ENCODE results near the gene ASIC2. TPM values are rescaled to one million over a fixed set of nuclear protein-coding genes. Genes with fewer than 3 reads are reported as not detected.

ASIC2 gene
- total RNA-seq, 1 donor: not detected

- H3K4me2 ChIP-seq (ENCODE audit: insufficient read depth, low read length): no peak overlapping the region
- no peaks in the 10 kb centered on the region for H3K4me1 ChIP-seq (ENCODE audit: insufficient read depth, low read length)
- no peak overlapping the region for H2AFZ ChIP-seq (ENCODE audit: low read length)
- H3K4me3 ChIP-seq (ENCODE audit: insufficient read depth, low read length): no peak overlapping the region
- no peaks in the 10 kb centered on the region for H4K20me1 ChIP-seq (ENCODE audit: insufficient read depth, low read length)
- no peaks in the 10 kb centered on the region for H3K36me3 ChIP-seq (ENCODE audit: insufficient read depth, low read length)
- H3K79me2 ChIP-seq (ENCODE audit: insufficient read depth, low read length): no peaks in the 10 kb centered on the region
- TF ChIP-seq CTCF (IDR thresholded peaks at IDR 0.05; ENCODE audit: extremely low read depth, low read depth, low read length): no peak
- no peak for DNase-seq (ENCODE audit: insufficient read length, low spot score, missing footprints)
- H3K27ac ChIP-seq (ENCODE audit: low read depth, low read length): no peak overlapping the region
- no peaks in the 10 kb centered on the region for H3K27me3 ChIP-seq (ENCODE audit: insufficient read depth, low read length)
- H3K9me3 ChIP-seq (ENCODE audit: low read depth, low read length): no peaks in the 10 kb centered on the region
These were observed 34.8 kb downstream of the ASIC2 start for GRCh38 chr17:33258296-33258695.

GRCh38 chr17:33245183-33245582, 47.9 kb downstream of the ASIC2 start:
- Histone ChIP-seq H2AFZ (ENCODE audit: low read length) (no peak overlapping the region), H4K20me1 (ENCODE audit: insufficient read depth, low read length) (no peaks in the 10 kb centered on the region), H3K79me2 (ENCODE audit: insufficient read depth, low read length) (no peaks in the 10 kb centered on the region), H3K9me3 (ENCODE audit: low read depth, low read length) (no peaks in the 10 kb centered on the region), H3K36me3 (ENCODE audit: insufficient read depth, low read length) (no peaks in the 10 kb centered on the region), H3K4me3 (ENCODE audit: insufficient read depth, low read length) (no peak overlapping the region), H3K27me3 (ENCODE audit: insufficient read depth, low read length) (no peaks in the 10 kb centered on the region), H3K4me1 (ENCODE audit: insufficient read depth, low read length) (no peaks in the 10 kb centered on the region), H3K27ac (ENCODE audit: low read depth, low read length) (no peak overlapping the region), H3K4me2 (ENCODE audit: insufficient read depth, low read length) (no peak overlapping the region)
- DNase-seq (ENCODE audit: insufficient read length, low spot score, missing footprints): no peak
- TF ChIP-seq CTCF (IDR thresholded peaks at IDR 0.05; ENCODE audit: extremely low read depth, low read depth, low read length): no peak

GRCh38 chr17:33243732-33244131, 49.4 kb downstream of the ASIC2 start:
- DNase-seq (ENCODE audit: insufficient read length, low spot score, missing footprints): no peak
- H4K20me1 ChIP-seq (ENCODE audit: insufficient read depth, low read length): no peaks in the 10 kb centered on the region
- no peak for TF ChIP-seq CTCF (IDR thresholded peaks at IDR 0.05; ENCODE audit: extremely low read depth, low read depth, low read length)
- no peaks in the 10 kb centered on the region for H3K9me3 ChIP-seq (ENCODE audit: low read depth, low read length)
- H3K4me1 ChIP-seq (ENCODE audit: insufficient read depth, low read length): no peaks in the 10 kb centered on the region
- no peak overlapping the region for H3K4me2 ChIP-seq (ENCODE audit: insufficient read depth, low read length)
- no peaks in the 10 kb centered on the region for H3K36me3 ChIP-seq (ENCODE audit: insufficient read depth, low read length)
- H2AFZ ChIP-seq (ENCODE audit: low read length): no peak overlapping the region
- no peak overlapping the region for H3K27ac ChIP-seq (ENCODE audit: low read depth, low read length)
- no peaks in the 10 kb centered on the region for H3K27me3 ChIP-seq (ENCODE audit: insufficient read depth, low read length)
- no peak overlapping the region for H3K4me3 ChIP-seq (ENCODE audit: insufficient read depth, low read length)
- H3K79me2 ChIP-seq (ENCODE audit: insufficient read depth, low read length): no peaks in the 10 kb centered on the region

GRCh38 chr17:33242375-33243124, 50.5 kb downstream of the ASIC2 start:
- no peak overlapping the region for H2AFZ ChIP-seq (ENCODE audit: low read length)
- no peaks in the 10 kb centered on the region for H3K79me2 ChIP-seq (ENCODE audit: insufficient read depth, low read length)
- H3K27ac ChIP-seq (ENCODE audit: low read depth, low read length): no peak overlapping the region
- H3K4me3 ChIP-seq (ENCODE audit: insufficient read depth, low read length): no peak overlapping the region
- H3K9me3 ChIP-seq (ENCODE audit: low read depth, low read length): no peaks in the 10 kb centered on the region
- no peaks in the 10 kb centered on the region for H3K27me3 ChIP-seq (ENCODE audit: insufficient read depth, low read length)
- no peaks in the 10 kb centered on the region for H4K20me1 ChIP-seq (ENCODE audit: insufficient read depth, low read length)
- no peak for DNase-seq (ENCODE audit: insufficient read length, low spot score, missing footprints)
- no peaks in the 10 kb centered on the region for H3K36me3 ChIP-seq (ENCODE audit: insufficient read depth, low read length)
- TF ChIP-seq CTCF (IDR thresholded peaks at IDR 0.05; ENCODE audit: extremely low read depth, low read depth, low read length): no peak
- H3K4me2 ChIP-seq (ENCODE audit: insufficient read depth, low read length): no peak overlapping the region
- no peaks in the 10 kb centered on the region for H3K4me1 ChIP-seq (ENCODE audit: insufficient read depth, low read length)

Measured in osteoblast (primary cell).